HT1080 (cell line): ENCODE measurements around the gene GOLPH3. TPM values are rescaled to one million over a fixed set of nuclear protein-coding genes. Genes with fewer than 3 reads are reported as not detected.

Experiments used
- DNase-seq: peaks from one replicate; pipeline ENCODE4 v3.0.0-alpha.2; 2015; ENCODE audit warnings: low read depth
- total RNA-seq: library from RNA; depleted of rRNA; stranded (reverse); fragments of >200 nt; shearing (Covaris generic); gene quantifications from 2 replicates; pipeline ENCODE4 v1.2.3, GENCODE V29; 2014

The GOLPH3 gene
- total RNA-seq, 1 experiment from 2014 or later, result 51.7 TPM

DNA sequence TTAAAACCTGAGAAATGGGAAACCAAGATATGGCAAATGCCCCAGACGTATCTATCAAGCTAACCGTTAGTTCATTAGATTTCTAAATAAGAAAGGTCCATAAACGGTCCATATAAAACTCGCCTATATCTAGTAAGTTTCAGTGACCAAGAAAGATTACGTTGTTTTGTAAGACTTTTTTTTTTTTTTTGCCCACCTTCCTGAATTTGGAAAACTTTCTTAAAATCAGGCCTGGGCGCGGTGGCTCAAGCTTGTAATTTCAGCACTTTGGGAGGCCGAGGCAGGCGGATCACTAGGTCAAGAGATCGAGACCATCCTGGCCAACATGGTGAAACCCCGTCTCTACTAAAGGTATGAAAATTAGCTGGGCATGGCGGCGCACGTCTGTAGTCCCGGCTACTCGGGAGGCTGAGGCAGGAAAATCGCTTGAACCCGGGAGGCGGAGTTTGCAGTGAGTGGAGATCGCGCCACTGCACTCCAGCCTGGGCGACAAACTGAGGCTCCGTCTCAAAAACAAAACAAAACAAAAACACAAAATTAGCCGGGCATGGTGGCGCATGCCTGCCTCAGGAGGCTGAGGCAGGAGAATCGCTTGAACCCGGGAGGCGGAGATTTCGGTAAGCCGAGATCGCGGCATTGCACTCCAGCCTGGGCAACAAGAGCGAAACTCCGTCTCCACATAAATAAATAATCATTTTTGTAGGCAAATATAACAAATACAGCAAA lies 1.8 kb downstream of the GOLPH3 start:
- peak; percentile 34 for DNase-seq

DNA sequence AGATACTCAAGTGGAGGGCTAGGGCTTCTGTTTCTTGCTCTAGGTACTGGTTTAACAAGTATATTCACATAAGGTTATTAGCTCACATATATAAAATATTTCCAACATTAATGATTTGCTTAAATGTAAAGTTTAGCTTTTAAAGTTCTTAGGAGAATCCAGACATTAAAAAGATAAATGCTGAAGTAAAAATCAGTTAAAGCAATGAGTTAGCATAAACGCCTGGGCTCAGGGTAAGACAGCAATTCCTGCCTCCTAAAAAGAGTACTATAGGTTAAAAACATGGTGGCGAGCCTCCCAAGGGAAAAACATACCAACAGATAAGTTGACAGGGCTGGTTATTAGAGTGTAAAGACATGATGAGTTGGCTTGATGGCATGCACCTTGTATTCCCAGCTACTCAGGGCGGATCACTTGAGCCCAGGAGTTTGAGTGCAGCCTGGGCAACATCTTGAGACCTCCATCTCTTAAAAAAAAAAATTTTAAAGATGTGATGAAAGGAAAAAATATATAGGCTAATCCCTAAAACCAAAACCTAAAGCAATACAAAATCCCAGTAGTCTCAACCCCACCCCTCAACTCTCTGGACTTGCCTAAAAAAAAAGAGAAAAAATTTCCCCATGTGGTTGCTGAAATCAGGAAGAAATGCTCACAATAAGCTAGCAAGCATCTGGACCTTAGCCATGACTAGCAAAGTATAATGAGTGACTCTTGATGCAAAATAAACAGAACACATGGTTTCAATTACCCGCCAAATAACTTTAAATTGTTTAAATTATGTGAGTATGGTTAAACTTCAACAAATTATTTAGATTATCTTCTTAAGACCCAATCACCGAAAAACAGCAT lies 3.6 kb downstream of the GOLPH3 start:
- DNase-seq, result no peak

DNA sequence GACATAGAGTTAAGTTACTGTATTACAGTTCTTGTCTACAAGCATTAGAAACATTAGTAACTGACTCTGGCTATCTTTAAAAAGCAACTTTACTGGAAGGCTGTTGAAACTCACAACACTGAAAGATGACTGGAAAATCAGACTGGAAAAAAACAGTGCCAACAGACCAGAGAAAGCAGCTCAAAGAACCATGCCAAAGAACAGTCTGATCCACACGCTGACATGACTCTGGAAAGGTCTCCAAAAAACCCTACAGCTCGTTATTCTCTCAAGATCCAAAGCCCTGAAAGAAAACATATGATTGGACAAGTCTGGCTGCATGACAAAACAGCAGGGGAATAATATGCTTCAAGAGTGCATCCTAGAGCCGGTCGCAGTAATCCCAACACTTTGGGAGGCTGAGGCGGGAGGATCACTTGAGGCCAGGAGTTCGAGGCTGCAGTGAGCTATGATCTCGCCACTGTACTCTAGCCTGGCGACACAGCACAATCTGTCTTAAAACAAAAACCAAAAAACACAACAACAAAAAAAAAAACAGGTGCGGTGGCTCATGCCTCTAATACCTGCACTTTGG lies 5.6 kb downstream of the GOLPH3 start:
- no peak for DNase-seq

DNA sequence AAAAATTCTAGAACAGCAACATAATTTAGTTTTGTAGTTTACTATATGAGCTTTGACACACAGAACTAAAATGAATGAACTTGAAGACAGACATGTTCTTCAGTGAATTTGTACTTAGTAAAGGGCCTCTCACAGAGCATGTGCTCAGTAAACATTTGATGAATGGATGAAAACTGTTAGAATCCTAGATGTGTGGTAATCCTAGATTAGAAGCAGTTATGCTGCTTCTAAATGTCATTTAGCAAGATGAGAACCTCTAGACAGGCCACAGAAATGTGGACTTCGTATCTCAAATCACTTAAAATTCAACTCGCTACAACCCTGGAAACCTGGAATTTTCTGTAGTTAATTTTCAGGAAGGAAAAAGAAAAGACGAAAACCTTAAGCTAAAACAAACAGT lies 8.5 kb downstream of the GOLPH3 start:
- no peak for DNase-seq

DNA sequence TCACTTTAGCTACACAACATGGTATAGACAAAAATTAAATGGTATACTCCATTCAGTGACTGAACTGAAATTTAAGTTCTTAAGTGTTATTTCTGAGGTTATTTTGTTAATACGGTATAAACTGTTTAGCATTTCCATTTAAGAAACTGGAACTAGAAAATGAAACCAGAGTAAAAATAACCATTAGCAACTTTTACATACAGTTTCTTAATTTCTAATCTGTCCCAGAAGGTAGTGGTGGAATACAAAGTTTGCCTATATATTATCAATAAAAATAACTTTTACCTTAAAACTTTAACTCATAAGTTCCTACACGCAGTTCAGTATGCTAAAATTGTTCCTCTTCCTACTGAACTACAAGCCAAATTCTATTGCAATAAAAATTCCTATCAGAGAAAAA lies 10.3 kb downstream of the GOLPH3 start:
- no peak for DNase-seq

DNA sequence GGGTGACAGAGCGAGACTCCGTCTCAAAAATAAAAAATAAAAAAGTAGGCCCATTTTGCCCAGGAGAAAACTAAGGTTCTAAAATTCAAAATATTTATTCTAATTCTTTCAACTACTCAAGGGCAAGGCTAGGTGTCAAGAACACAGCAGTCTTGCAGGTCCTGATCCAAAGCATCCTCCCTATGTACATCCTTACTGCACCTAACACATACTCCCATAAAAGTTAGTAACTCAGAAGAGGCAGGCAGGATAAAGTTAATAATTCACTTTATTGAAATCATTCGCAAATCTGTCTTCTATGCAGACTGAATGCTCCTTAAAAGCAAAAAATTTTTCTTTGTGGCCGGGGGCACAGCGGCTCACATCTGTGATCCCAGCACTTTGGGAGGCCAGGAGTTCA lies 11.1 kb downstream of the GOLPH3 start:
- DNase-seq, result no peak

DNA sequence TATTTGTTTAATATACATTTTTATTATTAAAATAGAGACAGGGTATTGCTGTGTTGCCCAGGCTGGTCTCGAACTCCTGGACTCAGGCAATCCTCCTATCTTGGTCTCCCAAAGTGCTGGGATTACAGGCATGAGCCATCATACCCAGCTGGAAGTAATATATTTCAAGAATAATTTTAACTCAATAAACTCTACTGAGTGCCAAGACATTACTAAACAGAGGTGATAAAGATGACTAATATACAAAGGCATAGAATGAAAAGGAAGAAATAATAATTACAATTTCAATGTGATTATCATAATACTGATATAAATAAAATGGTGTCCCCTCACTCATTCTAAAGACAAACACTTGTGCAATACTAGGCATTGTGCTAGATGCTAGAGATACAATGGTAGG lies 13.9 kb downstream of the GOLPH3 start:
- DNase-seq, result no peak

DNA sequence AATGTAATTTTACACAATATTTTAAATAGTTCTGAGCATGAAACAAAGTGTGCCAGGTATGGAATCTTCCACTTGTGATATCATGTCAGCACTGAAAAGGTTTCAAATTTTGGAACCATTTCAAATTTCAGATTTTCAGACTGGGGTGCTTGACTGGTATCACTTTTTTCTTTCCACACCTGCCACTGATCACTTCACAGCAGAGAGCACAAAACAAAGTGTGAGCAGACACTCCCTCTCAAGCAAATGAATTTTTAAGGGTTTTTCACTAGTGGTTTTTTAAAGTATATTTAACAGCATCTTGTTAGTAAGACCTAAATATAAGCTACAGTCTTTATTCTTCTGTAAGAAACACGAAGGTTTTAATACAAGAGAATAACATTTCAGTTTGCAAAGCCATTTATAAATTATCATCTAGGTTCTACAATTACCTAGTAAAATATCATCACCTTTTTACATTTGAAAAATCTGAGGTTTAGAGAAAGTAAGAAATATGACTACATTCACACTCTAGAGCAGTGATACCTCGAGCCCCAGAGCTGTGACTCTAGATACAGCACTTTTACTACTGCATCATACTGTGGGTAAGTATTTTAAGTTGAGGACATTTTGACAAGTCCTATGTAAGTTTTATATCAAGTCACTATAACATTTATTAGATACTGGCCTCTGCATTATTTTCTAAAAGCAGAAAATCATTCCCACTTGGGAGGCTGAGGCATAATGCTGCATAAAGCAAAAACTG lies 14.6 kb downstream of the GOLPH3 start:
- no peak for DNase-seq

DNA sequence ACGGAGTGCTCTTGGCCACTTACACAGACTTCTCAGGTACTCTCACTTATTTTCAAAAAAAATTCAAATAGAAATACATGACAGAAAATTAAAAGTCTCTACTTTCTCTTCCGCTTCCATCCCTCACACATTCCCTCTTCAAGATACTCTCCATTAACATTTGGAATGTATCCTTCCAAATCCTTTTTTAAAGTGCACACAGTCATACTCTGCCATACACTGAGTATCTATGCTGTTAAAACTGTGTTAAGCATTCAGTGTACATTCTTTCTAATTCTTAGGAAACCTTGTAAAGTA lies 15.5 kb downstream of the GOLPH3 start:
- no peak for DNase-seq

DNA sequence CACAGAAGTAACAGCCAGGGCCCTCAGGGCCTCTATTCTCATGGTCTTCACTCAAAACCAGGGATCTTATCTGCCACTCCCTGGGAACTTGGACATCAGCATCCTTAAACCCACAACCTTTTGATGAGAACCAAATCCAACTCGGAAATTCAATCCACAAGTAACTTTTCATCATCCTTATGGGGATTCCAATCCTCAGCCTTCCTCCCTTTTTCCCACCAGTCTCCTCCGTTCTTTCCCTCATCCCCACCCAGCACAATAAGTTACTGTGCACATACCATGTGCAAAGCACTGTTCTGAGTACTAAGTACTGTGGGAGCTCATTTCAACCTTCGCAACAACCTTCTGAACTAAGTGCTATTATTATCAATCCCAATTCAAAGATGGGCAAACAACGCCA lies 17.0 kb downstream of the GOLPH3 start:
- no peak for DNase-seq

DNA sequence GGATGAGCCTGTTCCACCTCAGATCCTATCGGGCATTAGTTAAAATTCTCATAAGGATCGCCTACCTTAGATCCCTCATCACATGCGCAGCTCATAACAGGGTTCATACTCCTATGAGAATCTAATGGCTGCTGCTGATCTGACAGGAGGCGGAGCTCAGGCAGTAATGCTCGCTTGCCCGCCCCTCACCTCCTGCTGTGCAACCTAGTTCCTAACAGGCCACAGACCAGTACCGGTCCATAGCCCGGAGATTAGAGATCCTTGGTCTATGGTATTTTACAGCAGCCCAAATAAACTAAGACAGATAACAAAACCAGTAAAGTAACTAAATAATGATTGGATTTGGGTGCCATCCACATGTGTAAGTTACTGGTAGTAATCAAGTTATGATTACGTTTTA lies 17.5 kb downstream of the GOLPH3 start:
- DNase-seq, result no peak

DNA sequence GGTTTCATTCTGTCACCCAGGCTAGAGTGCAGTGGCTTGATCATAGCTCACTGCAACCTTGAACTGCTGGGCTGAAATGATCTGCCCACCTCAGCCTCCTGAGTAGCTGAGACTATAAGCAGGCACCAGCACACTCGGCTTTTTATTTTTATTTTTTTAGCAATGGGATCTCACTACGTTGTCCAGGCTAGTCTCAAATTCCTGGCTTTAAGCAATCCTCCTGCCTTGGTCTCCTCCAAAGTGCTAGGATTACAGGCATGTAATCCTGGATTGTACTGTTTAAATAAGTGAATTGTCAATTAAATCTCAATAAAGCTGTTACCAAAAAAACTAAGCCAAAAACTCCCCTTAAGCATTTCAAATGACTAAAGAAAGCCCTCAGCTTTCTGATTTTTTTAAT lies 18.9 kb downstream of the GOLPH3 start:
- no peak for DNase-seq

DNA sequence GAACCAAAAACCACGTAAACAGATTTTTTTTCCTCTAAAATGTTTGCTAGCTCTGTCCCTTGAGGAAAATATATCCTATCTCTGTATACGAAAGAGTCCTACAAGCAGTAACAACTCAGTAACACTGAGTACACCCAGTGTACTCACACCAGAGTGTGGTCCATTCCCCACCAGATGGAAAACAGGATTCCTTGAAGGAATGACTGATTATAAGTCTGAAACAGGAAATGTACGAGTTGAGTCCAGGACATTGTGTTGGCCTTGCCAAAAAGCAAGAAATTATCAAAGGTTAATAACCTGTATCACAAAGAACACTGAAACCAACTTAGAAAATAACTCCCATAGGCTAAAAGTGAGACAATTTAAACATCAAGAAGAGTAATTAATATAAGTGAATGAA lies 20.4 kb downstream of the GOLPH3 start:
- no peak for DNase-seq

DNA sequence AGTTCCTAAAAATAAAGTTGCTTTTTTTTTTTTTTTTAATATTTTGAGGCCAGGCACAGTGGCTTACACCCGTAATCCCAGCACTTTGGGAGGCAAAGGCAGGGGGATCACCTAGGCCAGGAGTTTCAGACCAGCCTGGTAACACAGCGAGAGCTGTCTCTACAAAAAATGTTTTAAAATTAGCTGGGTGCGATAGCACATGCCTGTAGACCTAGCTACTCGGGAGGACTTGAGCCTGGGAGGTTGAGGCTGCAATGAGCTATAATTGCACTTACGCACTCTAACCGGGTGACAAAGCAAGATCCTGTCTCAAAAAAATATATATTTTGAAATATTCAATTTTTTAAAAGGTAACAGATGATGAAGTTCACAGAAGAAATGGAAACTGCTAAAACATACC lies 22.9 kb downstream of the GOLPH3 start:
- no peak for DNase-seq

DNA sequence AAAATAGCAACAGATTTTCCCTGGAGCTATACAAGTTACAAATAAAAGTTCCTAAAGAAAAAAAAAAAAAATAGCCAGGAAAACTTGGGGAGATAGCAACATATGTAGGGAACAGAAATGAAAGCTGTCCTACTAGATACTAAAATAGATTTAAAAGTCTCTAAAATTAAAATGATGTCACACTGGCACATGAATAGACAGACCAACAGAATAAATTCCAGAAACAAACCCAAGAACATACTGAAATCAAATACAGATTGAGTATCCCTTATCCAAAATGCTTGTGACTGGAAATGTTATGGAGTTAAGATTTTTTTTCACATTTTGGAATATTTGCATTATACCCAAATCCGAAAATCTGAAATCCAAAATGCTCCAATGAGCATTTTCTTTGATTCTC lies 23.8 kb downstream of the GOLPH3 start:
- DNase-seq, result no peak

DNA sequence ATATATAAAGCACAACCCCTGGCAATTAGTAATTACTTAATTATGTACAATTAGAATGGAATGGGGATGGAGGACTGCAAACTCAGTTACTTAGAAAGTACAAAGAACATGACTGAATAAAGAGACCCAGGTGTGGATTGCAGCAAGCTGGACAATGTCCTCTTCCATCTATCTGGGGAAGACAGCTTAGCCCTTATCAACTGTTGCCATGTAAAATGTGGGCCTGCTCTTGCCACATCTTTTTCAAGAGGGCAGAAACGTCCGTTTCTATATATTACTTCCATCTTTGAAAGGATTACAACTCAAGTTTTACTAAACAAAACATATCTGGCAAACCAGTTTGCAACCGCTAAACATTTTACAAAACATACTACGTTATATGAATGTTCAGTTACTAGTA lies 26.2 kb downstream of the GOLPH3 start:
- no peak for DNase-seq

DNA sequence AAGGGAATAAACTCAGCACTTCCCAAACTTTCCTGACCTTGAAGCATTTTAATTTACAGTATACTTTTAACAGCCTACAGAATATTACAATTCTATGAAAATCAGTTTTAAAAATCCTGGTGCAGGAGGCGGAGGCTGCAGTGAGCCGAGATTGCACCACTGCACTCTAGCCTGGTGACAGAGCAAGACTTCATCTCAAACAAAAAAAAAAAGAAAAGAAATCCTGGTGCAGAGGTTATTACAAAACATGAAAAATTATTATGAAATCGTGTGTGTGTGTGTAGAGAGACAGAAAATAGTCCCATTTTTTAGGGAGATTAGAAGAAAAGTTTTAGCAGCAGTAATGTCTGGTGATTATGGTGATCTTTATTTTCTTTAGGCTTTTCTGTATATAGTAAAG lies 26.9 kb downstream of the GOLPH3 start:
- no peak for DNase-seq

DNA sequence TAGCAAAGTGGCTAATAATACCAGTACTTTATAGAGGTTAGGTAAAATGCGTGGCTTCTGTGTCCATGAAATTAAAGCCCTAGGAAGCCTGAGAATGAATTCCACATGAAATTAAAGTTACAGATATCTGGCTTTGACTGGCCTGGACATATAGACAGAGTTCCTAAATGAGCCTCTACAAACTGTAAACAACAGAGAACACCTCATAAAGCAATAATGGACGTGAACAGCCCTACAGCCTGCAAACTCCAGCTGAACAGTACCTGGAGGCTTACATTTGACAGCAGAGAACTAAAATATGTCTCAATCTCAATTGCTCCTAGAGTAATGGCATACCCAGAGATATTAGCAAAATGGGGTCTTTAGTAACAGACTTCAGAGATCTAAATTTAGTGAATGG lies 28.7 kb downstream of the GOLPH3 start:
- DNase-seq, result no peak

DNA sequence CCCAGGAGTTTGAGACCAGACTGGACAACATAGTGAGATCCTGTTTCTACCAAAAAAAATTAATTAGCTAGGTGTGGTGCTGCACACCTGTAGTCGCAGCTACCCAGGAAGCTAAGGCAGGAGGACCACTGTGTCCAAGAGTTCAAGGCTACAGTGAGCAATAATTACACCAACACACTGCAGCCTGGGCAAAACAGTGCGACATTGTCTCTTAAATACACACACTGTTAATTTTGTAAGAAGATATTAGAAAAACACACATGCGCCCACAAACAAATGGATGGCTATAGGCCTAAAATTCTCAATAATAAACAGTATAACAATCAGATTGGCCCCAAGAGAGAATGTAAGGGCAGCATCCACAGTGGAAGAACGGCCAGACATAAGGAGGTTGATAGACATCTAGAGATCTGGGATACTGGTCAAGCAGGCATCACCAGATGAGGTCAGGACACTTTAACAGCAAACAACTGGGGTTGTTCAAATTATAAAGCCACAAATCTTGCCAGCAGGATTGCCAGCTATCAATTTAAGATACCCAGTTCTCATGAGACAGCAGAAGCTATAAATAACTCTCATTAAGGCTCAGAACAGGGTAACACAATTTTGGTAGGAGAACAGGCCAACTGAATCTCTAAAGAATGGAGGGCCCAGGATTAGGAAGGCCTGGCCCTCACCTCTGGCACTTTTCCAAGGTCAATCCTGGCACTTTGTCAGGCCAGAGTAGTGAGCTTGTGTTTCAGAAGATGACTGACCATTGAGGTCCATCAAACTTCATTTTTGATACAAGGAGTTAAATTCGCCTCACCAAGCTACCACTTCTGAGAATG lies 29.5 kb downstream of the GOLPH3 start:
- DNase-seq, result no peak

DNA sequence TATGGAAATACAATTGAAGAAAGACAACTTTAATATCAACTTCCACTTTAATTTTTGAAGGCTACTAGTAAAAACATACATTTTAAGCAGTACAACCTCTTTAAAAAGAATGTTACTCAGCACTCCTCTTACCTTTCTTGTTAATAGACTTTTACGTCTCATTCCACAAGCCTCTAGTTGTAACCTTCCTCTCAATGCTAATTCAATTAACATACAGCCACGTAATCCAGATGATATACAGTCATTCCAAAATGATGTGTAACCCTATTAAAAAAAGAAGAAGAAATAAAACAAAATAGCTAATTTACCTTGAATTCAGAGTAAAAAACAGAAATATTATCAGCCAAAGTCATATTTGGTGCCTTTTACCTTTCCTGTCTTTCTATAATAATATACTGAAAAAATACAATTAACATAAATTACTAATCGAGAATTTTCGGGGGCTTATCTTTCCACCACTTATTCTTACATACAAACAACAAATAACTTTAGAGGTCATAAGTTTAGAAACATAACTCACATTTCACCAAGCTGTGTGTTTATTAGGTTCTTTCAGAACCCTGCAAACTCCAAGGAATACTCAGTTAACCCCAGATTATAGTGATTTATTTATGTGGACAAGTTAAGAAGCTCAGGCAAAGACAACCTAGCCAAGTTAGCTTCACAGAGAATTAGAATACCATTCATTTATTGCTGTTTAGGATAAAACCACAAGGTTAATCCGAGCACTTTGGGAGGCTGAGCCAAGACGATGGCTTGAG lies 30.3 kb downstream of the GOLPH3 start:
- DNase-seq, result no peak
